ENCODE measurements around the gene FAM193A.

- TF ChIP-seq POLR2A (IDR thresholded peaks at IDR 0.05; ENCODE audit: low read length) (no peak), GATA1 (IDR thresholded peaks at IDR 0.05; ENCODE audit: low read depth, low read length) (no peak)
These were observed 62.3 kb downstream of the FAM193A start for GRCh38 chr4:2598511-2599303.

Measured in erythroblast (primary cell).